Smooth muscle cell (in vitro differentiated cells): ENCODE data around the gene ANGPT4. TPM values are rescaled to one million over a fixed set of nuclear protein-coding genes. Genes with fewer than 3 reads are reported as not detected.

ENCODE experiments used
- DNase-seq: peaks from one replicate; lab custom pipeline; 2025; ENCODE audit not compliant: unreplicated experiment; lab: John Stamatoyannopoulos, UW
- H2AFZ ChIP-seq: fragments of 200-600 bp; sonication (generic); 2 replicates; pipeline ENCODE4 v1.6.0; 2016; ENCODE audit warnings: antibody characterized with exemption, low read depth, mild to moderate bottlenecking
- H3F3A ChIP-seq: fragments of 200-600 bp; sonication (generic); 2 replicates; pipeline ENCODE4 v1.6.0; 2017; ENCODE audit warnings: antibody characterized with exemption, low read depth
- H3K27ac ChIP-seq: fragments of 200-600 bp; sonication (generic); 2 replicates; pipeline ENCODE4 v1.5.1; 2016; ENCODE audit warnings: low read depth, mild to moderate bottlenecking
- H3K27me3 ChIP-seq: fragments of 200-600 bp; sonication (generic); 2 replicates; pipeline ENCODE4 v1.6.1; 2016; ENCODE audit warnings: low read depth, mild to moderate bottlenecking
- H3K36me3 ChIP-seq: fragments of 200-600 bp; sonication (generic); 2 replicates; pipeline ENCODE4 v1.5.1; 2016; ENCODE audit warnings: low read depth
- H3K4me1 ChIP-seq: fragments of 200-600 bp; sonication (generic); 2 replicates; pipeline ENCODE4 v1.5.1; 2016; ENCODE audit warnings: low read depth
- H3K4me2 ChIP-seq: fragments of 200-600 bp; sonication (generic); 2 replicates; pipeline ENCODE4 v1.6.0; 2016; ENCODE audit warnings: mild to moderate bottlenecking
- H3K4me3 ChIP-seq: fragments of 200-600 bp; sonication (generic); 2 replicates; pipeline ENCODE4 v1.5.1; 2016; ENCODE audit warnings: mild to moderate bottlenecking
- H3K79me2 ChIP-seq: fragments of 200-600 bp; sonication (generic); 2 replicates; pipeline ENCODE4 v1.6.0; 2016; ENCODE audit warnings: low read depth, mild to moderate bottlenecking
- H3K9ac ChIP-seq: fragments of 200-600 bp; sonication (generic); 2 replicates; pipeline ENCODE4 v1.6.0; 2016; ENCODE audit warnings: low read depth
- H3K9me3 ChIP-seq: fragments of 200-600 bp; sonication (generic); replicated peaks from 2 replicates; pipeline ENCODE4 v1.5.1; 2016; ENCODE audit warnings: low read depth
- H4K20me1 ChIP-seq: fragments of 200-600 bp; sonication (generic); 2 replicates; pipeline ENCODE4 v1.6.0; 2016; ENCODE audit warnings: low read depth
- WGBS: methylation state at CpG from one replicate; pipeline ENCODE4 v1.1.7; 2016; ENCODE audit warnings: low lambda C conversion rate; 5-methylcytosine and 5-hydroxymethylcytosine counted together
- polyA plus RNA-seq: library from polyadenylated mRNA; unstranded; fragments of >200 nt; fragmentation: Nextera tagmentation; extraction: Ambion mirVana; gene quantifications from 2 replicates; pipeline ENCODE4 v1.2.1, GENCODE V29; 2016
- total RNA-seq: library from RNA; depleted of rRNA; stranded (reverse); fragments of >200 nt; gene quantifications from 2 replicates; pipeline ENCODE4 v1.2.3, GENCODE V29; 2014
- TF ChIP-seq, protein P1 (sequence below): fragments of 200-600 bp; sonication (generic); IDR thresholded peaks from 2 replicates; pipeline ENCODE4 v1.5.1; 2017; ENCODE audit warnings: borderline replicate concordance, mild to moderate bottlenecking, antibody characterized with exemption; ENCODE audit not compliant: insufficient read depth, poor library complexity, severe bottlenecking

The ANGPT4 gene
- total and polyA plus RNA-seq, 2 experiments from 2014 or later = 0.39 TPM; not detected in 1

DNA sequence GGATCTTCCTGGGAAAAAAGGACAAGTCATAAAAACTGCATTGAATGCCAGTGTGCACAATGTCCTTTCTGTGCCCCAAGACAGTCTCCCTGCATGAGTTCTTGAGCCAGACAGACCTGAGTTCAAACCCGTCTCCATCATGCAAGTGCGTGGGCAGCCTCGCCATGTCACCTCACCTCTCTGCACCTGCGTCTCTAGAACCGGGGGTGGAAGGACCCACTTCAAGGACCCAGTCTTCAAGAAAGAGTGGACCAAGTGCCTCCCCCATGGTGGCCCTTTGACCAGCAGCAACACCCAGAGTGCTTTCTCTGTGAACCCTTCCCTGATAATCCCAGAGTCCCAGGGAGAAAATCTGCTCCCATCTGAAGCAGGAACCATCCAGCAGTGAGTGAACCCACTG lies 23.5 kb upstream of the ANGPT4 start:
- H4K20me1 ChIP-seq = no peaks in the 10 kb centered on the region
- no peak overlapping the region for H3K4me2 ChIP-seq
- H3K79me2 ChIP-seq = no peaks in the 10 kb centered on the region
- no peak overlapping the region for H2AFZ ChIP-seq
- no peak for DNase-seq
- H3K9me3 ChIP-seq = no peaks in the 10 kb centered on the region
- H3K27me3 ChIP-seq = no peaks in the 10 kb centered on the region
- H3K36me3 ChIP-seq = no peaks in the 10 kb centered on the region
- WGBS = 88% methylated on average over 5 of the region's 5 CpGs
- no peaks in the 10 kb centered on the region for H3K4me1 ChIP-seq
- H3F3A ChIP-seq = no peaks in the 10 kb centered on the region
- TF ChIP-seq, protein P1, sequence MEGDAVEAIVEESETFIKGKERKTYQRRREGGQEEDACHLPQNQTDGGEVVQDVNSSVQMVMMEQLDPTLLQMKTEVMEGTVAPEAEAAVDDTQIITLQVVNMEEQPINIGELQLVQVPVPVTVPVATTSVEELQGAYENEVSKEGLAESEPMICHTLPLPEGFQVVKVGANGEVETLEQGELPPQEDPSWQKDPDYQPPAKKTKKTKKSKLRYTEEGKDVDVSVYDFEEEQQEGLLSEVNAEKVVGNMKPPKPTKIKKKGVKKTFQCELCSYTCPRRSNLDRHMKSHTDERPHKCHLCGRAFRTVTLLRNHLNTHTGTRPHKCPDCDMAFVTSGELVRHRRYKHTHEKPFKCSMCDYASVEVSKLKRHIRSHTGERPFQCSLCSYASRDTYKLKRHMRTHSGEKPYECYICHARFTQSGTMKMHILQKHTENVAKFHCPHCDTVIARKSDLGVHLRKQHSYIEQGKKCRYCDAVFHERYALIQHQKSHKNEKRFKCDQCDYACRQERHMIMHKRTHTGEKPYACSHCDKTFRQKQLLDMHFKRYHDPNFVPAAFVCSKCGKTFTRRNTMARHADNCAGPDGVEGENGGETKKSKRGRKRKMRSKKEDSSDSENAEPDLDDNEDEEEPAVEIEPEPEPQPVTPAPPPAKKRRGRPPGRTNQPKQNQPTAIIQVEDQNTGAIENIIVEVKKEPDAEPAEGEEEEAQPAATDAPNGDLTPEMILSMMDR = no peak
- H3K4me3 ChIP-seq = no peak overlapping the region
- no peak overlapping the region for H3K9ac ChIP-seq
- no peak overlapping the region for H3K27ac ChIP-seq

DNA sequence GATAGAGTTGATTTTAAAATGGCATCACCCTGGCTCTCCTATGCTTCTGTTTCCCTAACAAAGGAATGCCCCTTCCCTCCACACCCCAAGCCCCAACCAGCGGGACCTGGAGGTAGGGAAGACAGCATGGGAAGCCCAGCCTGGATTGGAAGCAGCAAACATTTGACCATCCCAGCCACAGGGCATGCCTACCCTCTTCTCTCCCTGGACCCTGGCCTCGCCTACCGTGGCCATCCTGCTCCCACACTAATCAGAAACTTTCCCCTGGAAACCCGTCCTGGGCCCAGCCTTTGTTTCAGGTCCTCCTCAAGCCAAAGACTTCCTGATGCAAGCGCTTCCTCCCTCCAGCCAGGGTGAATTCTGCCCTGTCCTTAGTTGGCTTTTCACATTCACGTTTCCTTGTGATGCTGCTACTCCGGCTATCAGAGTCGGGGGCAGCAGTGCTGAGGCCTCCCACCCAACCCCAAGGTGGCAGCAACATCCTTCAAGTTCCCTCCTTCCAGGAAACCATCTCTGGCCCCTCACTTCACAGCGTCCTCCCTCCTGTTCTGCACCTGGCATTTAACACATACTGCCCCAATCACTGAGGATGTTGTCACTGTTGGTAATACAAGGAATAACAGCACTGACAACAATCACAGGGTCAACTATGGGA lies 18.2 kb upstream of the ANGPT4 start:
- no peaks in the 10 kb centered on the region for H3K36me3 ChIP-seq
- no peaks in the 10 kb centered on the region for H3K79me2 ChIP-seq
- H3K27me3 ChIP-seq = no peaks in the 10 kb centered on the region
- H3F3A ChIP-seq = no peaks in the 10 kb centered on the region
- H3K4me2 ChIP-seq = no peak overlapping the region
- no peak overlapping the region for H3K27ac ChIP-seq
- H3K4me1 ChIP-seq = no peaks in the 10 kb centered on the region
- 64% methylated on average over 9 of the region's 9 CpGs for WGBS
- no peak for DNase-seq
- peaks cover 15% of the 10 kb centered on the region for H3K9me3 ChIP-seq
- H2AFZ ChIP-seq = no peak overlapping the region
- no peak overlapping the region for H3K4me3 ChIP-seq
- H3K9ac ChIP-seq = no peak overlapping the region
- no peaks in the 10 kb centered on the region for H4K20me1 ChIP-seq
- TF ChIP-seq, protein P1 = no peak

DNA sequence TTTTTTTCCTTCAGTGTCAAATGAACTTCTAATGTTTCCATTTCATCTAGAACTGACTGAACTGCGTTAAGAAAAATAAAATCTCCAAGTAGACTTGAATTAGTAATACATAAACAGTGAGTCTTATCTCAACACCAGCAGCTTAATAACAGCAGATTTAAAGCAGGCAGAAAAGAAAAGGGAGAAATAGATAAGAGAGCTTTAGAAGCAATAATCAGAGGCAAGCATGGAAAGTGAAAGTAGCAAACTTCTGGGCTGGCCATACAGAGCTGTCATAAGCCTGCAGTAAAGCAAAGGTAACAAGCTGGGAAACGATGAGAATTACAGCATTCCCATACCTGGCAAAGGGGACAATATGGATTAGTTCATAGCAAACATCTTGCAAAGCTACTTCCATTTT lies 16.9 kb upstream of the ANGPT4 start:
- no peaks in the 10 kb centered on the region for H3K36me3 ChIP-seq
- no peaks in the 10 kb centered on the region for H4K20me1 ChIP-seq
- TF ChIP-seq, protein P1 = no peak
- 78% methylated on average over 2 of the region's 2 CpGs for WGBS
- no peaks in the 10 kb centered on the region for H3K4me1 ChIP-seq
- no peaks in the 10 kb centered on the region for H3K27me3 ChIP-seq
- H2AFZ ChIP-seq = no peak overlapping the region
- H3K9me3 ChIP-seq = peaks cover 15% of the 10 kb centered on the region
- H3K79me2 ChIP-seq = no peaks in the 10 kb centered on the region
- H3K9ac ChIP-seq = no peak overlapping the region
- H3K4me3 ChIP-seq = no peak overlapping the region
- no peak overlapping the region for H3K27ac ChIP-seq
- no peak overlapping the region for H3K4me2 ChIP-seq
- H3F3A ChIP-seq = no peaks in the 10 kb centered on the region
- no peak for DNase-seq

DNA sequence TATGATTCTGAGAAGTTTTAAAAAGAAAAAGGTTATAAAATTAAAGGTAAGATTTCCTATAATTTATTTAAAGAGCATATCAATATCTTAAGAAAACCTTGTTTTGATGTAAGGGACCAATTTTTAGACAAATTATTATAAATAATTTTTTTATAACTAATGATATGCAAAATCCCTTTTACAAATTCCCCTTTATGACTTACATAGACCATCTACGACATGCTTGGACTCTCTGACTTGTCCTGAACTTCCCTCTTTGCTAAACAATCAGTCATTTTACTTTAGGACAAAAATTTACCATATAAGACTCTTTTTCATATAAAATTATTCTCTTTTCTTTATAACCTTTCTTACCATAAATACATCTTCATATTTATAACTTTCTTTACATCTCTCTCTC lies 15.3 kb upstream of the ANGPT4 start:
- Histone ChIP-seq H3K9me3 (peaks cover 15% of the 10 kb centered on the region), H3K9ac (no peak overlapping the region), H3K79me2 (no peaks in the 10 kb centered on the region), H3K27ac (no peak overlapping the region), H4K20me1 (no peaks in the 10 kb centered on the region), H3K4me2 (no peak overlapping the region), H3K36me3 (no peaks in the 10 kb centered on the region), H3K4me1 (no peaks in the 10 kb centered on the region), H3K27me3 (no peaks in the 10 kb centered on the region), H3F3A (no peaks in the 10 kb centered on the region), H3K4me3 (no peak overlapping the region), H2AFZ (no peak overlapping the region)
- TF ChIP-seq, protein P1 = no peak
- no peak for DNase-seq
- 31% methylated on average over 1 of the region's 1 CpG for WGBS
